Smooth muscle cell (in vitro differentiated cells): ENCODE data around the gene ZYX. TPM values are rescaled to one million over a fixed set of nuclear protein-coding genes. Genes with fewer than 3 reads are reported as not detected.
A peak's percentile ranks its signal among the peaks of the same experiment; 100 is the strongest.

Source experiments
- DNase-seq: peaks from one replicate; lab custom pipeline; 2025; ENCODE audit not compliant: unreplicated experiment; lab: John Stamatoyannopoulos, UW
- H2AFZ ChIP-seq: fragments of 200-600 bp; sonication (generic); 2 replicates; pipeline ENCODE4 v1.6.0; 2016; ENCODE audit warnings: antibody characterized with exemption, low read depth, mild to moderate bottlenecking
- H3F3A ChIP-seq: fragments of 200-600 bp; sonication (generic); 2 replicates; pipeline ENCODE4 v1.6.0; 2017; ENCODE audit warnings: antibody characterized with exemption, low read depth
- H3K27ac ChIP-seq: fragments of 200-600 bp; sonication (generic); 2 replicates; pipeline ENCODE4 v1.5.1; 2016; ENCODE audit warnings: low read depth, mild to moderate bottlenecking
- H3K27me3 ChIP-seq: fragments of 200-600 bp; sonication (generic); 2 replicates; pipeline ENCODE4 v1.6.1; 2016; ENCODE audit warnings: low read depth, mild to moderate bottlenecking
- H3K36me3 ChIP-seq: fragments of 200-600 bp; sonication (generic); 2 replicates; pipeline ENCODE4 v1.5.1; 2016; ENCODE audit warnings: low read depth
- H3K4me1 ChIP-seq: fragments of 200-600 bp; sonication (generic); 2 replicates; pipeline ENCODE4 v1.5.1; 2016; ENCODE audit warnings: low read depth
- H3K4me2 ChIP-seq: fragments of 200-600 bp; sonication (generic); 2 replicates; pipeline ENCODE4 v1.6.0; 2016; ENCODE audit warnings: mild to moderate bottlenecking
- H3K4me3 ChIP-seq: fragments of 200-600 bp; sonication (generic); 2 replicates; pipeline ENCODE4 v1.5.1; 2016; ENCODE audit warnings: mild to moderate bottlenecking
- H3K79me2 ChIP-seq: fragments of 200-600 bp; sonication (generic); 2 replicates; pipeline ENCODE4 v1.6.0; 2016; ENCODE audit warnings: low read depth, mild to moderate bottlenecking
- H3K9ac ChIP-seq: fragments of 200-600 bp; sonication (generic); 2 replicates; pipeline ENCODE4 v1.6.0; 2016; ENCODE audit warnings: low read depth
- H3K9me3 ChIP-seq: fragments of 200-600 bp; sonication (generic); replicated peaks from 2 replicates; pipeline ENCODE4 v1.5.1; 2016; ENCODE audit warnings: low read depth
- H4K20me1 ChIP-seq: fragments of 200-600 bp; sonication (generic); 2 replicates; pipeline ENCODE4 v1.6.0; 2016; ENCODE audit warnings: low read depth
- CTCF ChIP-seq: fragments of 200-600 bp; sonication (generic); IDR thresholded peaks from 2 replicates; pipeline ENCODE4 v1.5.1; 2017; ENCODE audit warnings: borderline replicate concordance, mild to moderate bottlenecking, antibody characterized with exemption; ENCODE audit not compliant: insufficient read depth, poor library complexity, severe bottlenecking
- WGBS: methylation state at CpG from one replicate; pipeline ENCODE4 v1.1.7; 2016; ENCODE audit warnings: low lambda C conversion rate; 5-methylcytosine and 5-hydroxymethylcytosine counted together
- polyA plus RNA-seq: library from polyadenylated mRNA; unstranded; fragments of >200 nt; fragmentation: Nextera tagmentation; extraction: Ambion mirVana; gene quantifications from 2 replicates; pipeline ENCODE4 v1.2.1, GENCODE V29; 2016
- total RNA-seq: library from RNA; depleted of rRNA; stranded (reverse); fragments of >200 nt; gene quantifications from 2 replicates; pipeline ENCODE4 v1.2.3, GENCODE V29; 2014

The ZYX gene, protein sequence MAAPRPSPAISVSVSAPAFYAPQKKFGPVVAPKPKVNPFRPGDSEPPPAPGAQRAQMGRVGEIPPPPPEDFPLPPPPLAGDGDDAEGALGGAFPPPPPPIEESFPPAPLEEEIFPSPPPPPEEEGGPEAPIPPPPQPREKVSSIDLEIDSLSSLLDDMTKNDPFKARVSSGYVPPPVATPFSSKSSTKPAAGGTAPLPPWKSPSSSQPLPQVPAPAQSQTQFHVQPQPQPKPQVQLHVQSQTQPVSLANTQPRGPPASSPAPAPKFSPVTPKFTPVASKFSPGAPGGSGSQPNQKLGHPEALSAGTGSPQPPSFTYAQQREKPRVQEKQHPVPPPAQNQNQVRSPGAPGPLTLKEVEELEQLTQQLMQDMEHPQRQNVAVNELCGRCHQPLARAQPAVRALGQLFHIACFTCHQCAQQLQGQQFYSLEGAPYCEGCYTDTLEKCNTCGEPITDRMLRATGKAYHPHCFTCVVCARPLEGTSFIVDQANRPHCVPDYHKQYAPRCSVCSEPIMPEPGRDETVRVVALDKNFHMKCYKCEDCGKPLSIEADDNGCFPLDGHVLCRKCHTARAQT
- total RNA-seq (52.2 and 71.1 TPM in 2 replicates), polyA plus RNA-seq (322 and 354 TPM in 2 replicates)

- Histone ChIP-seq H3K4me2 (peak within 1 kb of the TSS; percentile 85), H3K4me3 (peak within 1 kb of the TSS; percentile 100), H3K27me3 (no peaks in the 10 kb centered on the region), H4K20me1 (peaks cover 45% of the 10 kb centered on the region), H3K79me2 (peaks cover 62% of the 10 kb centered on the region), H3K36me3 (no peaks in the 10 kb centered on the region), H3K9ac (peak within 1 kb of the TSS; percentile 96), H3K27ac (peak within 1 kb of the TSS; percentile 97), H3K4me1 (peaks cover 38% of the 10 kb centered on the region), H3F3A (peaks cover 30% of the 10 kb centered on the region), H3K9me3 (no peaks in the 10 kb centered on the region), H2AFZ (no peak within 1 kb of the TSS)
- no peak for TF ChIP-seq CTCF
- WGBS = under 1% methylated on average over 25 of the region's 72 CpGs
- peak; percentile 99 for DNase-seq
Observed at GRCh38 chr7:143380646-143381426, at the start of gene ZYX. ZYX (plus strand) TSS chr7:143381345; CDS start chr7:143381572, 227 bp downstream.

- no peak for DNase-seq
- Histone ChIP-seq H3K27me3 (peaks cover 9% of the 10 kb centered on the region), H4K20me1 (no peaks in the 10 kb centered on the region), H3K9me3 (no peaks in the 10 kb centered on the region), H3K4me1 (no peaks in the 10 kb centered on the region), H3K79me2 (no peaks in the 10 kb centered on the region), H3K9ac (no peak overlapping the region), H3K27ac (no peak overlapping the region), H3F3A (no peaks in the 10 kb centered on the region), H3K4me3 (no peak overlapping the region), H2AFZ (no peak overlapping the region), H3K4me2 (no peak overlapping the region), H3K36me3 (no peaks in the 10 kb centered on the region)
- 53% methylated on average over 1 of the region's 1 CpG for WGBS
- TF ChIP-seq CTCF = no peak
Observed at GRCh38 chr7:143334244-143334643, 46.9 kb upstream of the ZYX start.

DNA sequence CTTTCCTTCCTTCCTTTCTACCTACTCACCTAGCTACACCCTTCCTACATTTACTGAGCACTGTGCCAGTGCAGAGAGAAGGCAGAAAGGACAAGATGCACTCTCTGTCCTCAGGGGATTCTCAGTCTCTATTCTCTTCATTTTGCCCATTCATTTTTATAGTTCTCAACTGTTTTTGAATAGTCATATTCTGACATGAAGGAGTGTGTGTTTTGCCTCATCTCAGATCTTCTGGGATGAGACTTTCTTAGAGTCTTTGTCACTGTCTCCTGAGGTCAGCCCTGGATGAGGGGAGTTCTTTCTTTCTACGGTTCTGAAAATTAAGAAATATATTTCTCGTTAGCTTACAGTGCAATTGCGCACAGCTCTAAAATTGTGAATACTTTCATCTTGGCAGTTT lies 43.9 kb upstream of the ZYX start:
- Histone ChIP-seq H3K27ac (no peak overlapping the region), H3K4me1 (no peaks in the 10 kb centered on the region), H3K9me3 (no peaks in the 10 kb centered on the region), H3K9ac (no peak overlapping the region), H3K36me3 (no peaks in the 10 kb centered on the region), H2AFZ (no peak overlapping the region), H3K79me2 (no peaks in the 10 kb centered on the region), H3K4me2 (no peak overlapping the region), H3K27me3 (peaks cover 9% of the 10 kb centered on the region), H3F3A (no peaks in the 10 kb centered on the region), H4K20me1 (no peaks in the 10 kb centered on the region), H3K4me3 (no peak overlapping the region)
- WGBS = 90% methylated on average over 3 of the region's 3 CpGs
- DNase-seq = no peak
- no peak for TF ChIP-seq CTCF
